MM.1S (cell line): Measurements from ENCODE around the gene ZNF555.

Source experiments
- DNase-seq: peaks from one replicate; pipeline ENCODE4 v3.0.0-alpha.2; 2015
- H2AFZ ChIP-seq: fragments of 300-600 bp; sonication (generic); 2 replicates; pipeline ENCODE4 v1.6.0; 2016; ENCODE audit warnings: antibody characterized with exemption, low read length
- H3F3A ChIP-seq: fragments of 300-600 bp; sonication (generic); 2 replicates; pipeline ENCODE4 v1.6.1; 2016; ENCODE audit warnings: mild to moderate bottlenecking, antibody characterized with exemption, low read length, moderate library complexity, mixed read lengths; ENCODE audit not compliant: insufficient read depth
- H3K27ac ChIP-seq: fragments of 300-600 bp; sonication (generic); 2 replicates; pipeline ENCODE4 v1.5.1; 2016; ENCODE audit warnings: mild to moderate bottlenecking, low read length
- H3K27me3 ChIP-seq: fragments of 300-600 bp; sonication (generic); replicated peaks from 2 replicates; pipeline ENCODE4 v1.6.0; 2016; ENCODE audit warnings: low read length; ENCODE audit not compliant: insufficient read depth
- H3K36me3 ChIP-seq: fragments of 300-600 bp; sonication (generic); replicated peaks from 2 replicates; pipeline ENCODE4 v1.6.1; 2016; ENCODE audit warnings: mild to moderate bottlenecking, low read length, mixed read lengths; ENCODE audit not compliant: insufficient read depth
- H3K4me1 ChIP-seq: fragments of 300-600 bp; sonication (generic); 2 replicates; pipeline ENCODE4 v1.6.1; 2016; ENCODE audit warnings: low read length, mixed read lengths
- H3K4me2 ChIP-seq: fragments of 300-600 bp; sonication (generic); 2 replicates; pipeline ENCODE4 v1.6.0; 2016; ENCODE audit warnings: low read depth, low read length
- H3K4me3 ChIP-seq: fragments of 300-600 bp; sonication (generic); 2 replicates; pipeline ENCODE4 v1.5.1; 2016; ENCODE audit warnings: low read length, mixed read lengths
- H3K79me2 ChIP-seq: fragments of 300-600 bp; sonication (generic); 2 replicates; pipeline ENCODE4 v1.6.1; 2016; ENCODE audit warnings: mixed run types, low read length, mixed read lengths
- H3K9ac ChIP-seq: fragments of 300-600 bp; sonication (generic); 2 replicates; pipeline ENCODE4 v1.6.1; 2016; ENCODE audit warnings: low read length, mixed read lengths
- H3K9me2 ChIP-seq: fragments of 300-600 bp; sonication (generic); replicated peaks from 2 replicates; pipeline ENCODE4 v1.6.1; 2016; ENCODE audit warnings: mild to moderate bottlenecking, low read length, mixed read lengths; ENCODE audit not compliant: insufficient read depth
- H3K9me3 ChIP-seq: fragments of 300-600 bp; sonication (generic); replicated peaks from 2 replicates; pipeline ENCODE4 v1.6.1; 2016; ENCODE audit warnings: mild to moderate bottlenecking, low read length, mixed read lengths; ENCODE audit not compliant: insufficient read depth
- H4K20me1 ChIP-seq: fragments of 300-600 bp; sonication (generic); 2 replicates; pipeline ENCODE4 v1.6.1; 2016; ENCODE audit warnings: mild to moderate bottlenecking, low read length, moderate library complexity, mixed read lengths; ENCODE audit not compliant: insufficient read depth
- CTCF ChIP-seq: fragments of 300-600 bp; sonication (generic); IDR thresholded peaks from 2 replicates; pipeline ENCODE4 v1.5.1; 2016; ENCODE audit warnings: antibody characterized with exemption, low read length, mixed read lengths
- EZH2 ChIP-seq: fragments of 300-600 bp; sonication (generic); optimal IDR thresholded peaks from 2 replicates; pipeline ENCODE3; 2017; ENCODE audit warnings: low read depth, mild to moderate bottlenecking, antibody characterized with exemption, low read length, mixed read lengths
- EZH2phosphoT487 ChIP-seq: fragments of 300-600 bp; sonication (generic); IDR thresholded peaks from 2 replicates; pipeline ENCODE4 v1.6.1; 2018; ENCODE audit warnings: antibody characterized with exemption, low read length

Gene ZNF555

GRCh38 chr19:2793126-2793525 lies 48.1 kb upstream of the ZNF555 start:
- Histone ChIP-seq H3K4me2 (no peak overlapping the region), H3K27me3 (no peaks in the 10 kb centered on the region), H3K4me1 (no peaks in the 10 kb centered on the region), H3K4me3 (no peak overlapping the region), H3K36me3 (no peaks in the 10 kb centered on the region; the same call in none of the 2 replicates), H3K79me2 (peaks cover 48% of the 10 kb centered on the region), H3F3A (no peaks in the 10 kb centered on the region), H2AFZ (no peak overlapping the region), H3K9me2 (no peaks in the 10 kb centered on the region), H3K27ac (no peak overlapping the region), H3K9ac (no peak overlapping the region), H4K20me1 (no peaks in the 10 kb centered on the region), H3K9me3 (no peaks in the 10 kb centered on the region)
- TF ChIP-seq EZH2 (no peak), EZH2phosphoT487 (no peak), CTCF (no peak)
- no peak for DNase-seq

GRCh38 chr19:2793577-2793976 lies 47.7 kb upstream of the ZNF555 start:
- no peaks in the 10 kb centered on the region for H3K9me2 ChIP-seq
- no peak overlapping the region for H3K9ac ChIP-seq
- H3K4me3 ChIP-seq: no peak overlapping the region
- no peaks in the 10 kb centered on the region for H3K9me3 ChIP-seq
- no peak overlapping the region for H2AFZ ChIP-seq
- no peaks in the 10 kb centered on the region for H3F3A ChIP-seq
- H3K36me3 ChIP-seq: no peaks in the 10 kb centered on the region; the same call in none of the 2 replicates
- peaks cover 44% of the 10 kb centered on the region for H3K79me2 ChIP-seq
- DNase-seq: no peak
- H3K4me1 ChIP-seq: no peaks in the 10 kb centered on the region
- H3K27me3 ChIP-seq: no peaks in the 10 kb centered on the region
- no peak overlapping the region for H3K27ac ChIP-seq
- H3K4me2 ChIP-seq: no peak overlapping the region
- H4K20me1 ChIP-seq: no peaks in the 10 kb centered on the region
- no peak for TF ChIP-seq EZH2
- no peak for TF ChIP-seq EZH2phosphoT487
- no peak for TF ChIP-seq CTCF

GRCh38 chr19:2795827-2796658 lies 45.2 kb upstream of the ZNF555 start:
- TF ChIP-seq CTCF: no peak
- TF ChIP-seq EZH2phosphoT487: no peak
- no peak for TF ChIP-seq EZH2
- H4K20me1 ChIP-seq: no peaks in the 10 kb centered on the region

More at GRCh38 chr19:2795827-2796658, 45.2 kb upstream of the ZNF555 start:
- H3K27ac ChIP-seq: no peak overlapping the region
- no peak overlapping the region for H3K4me2 ChIP-seq
- H3K4me1 ChIP-seq: no peaks in the 10 kb centered on the region
- no peak overlapping the region for H2AFZ ChIP-seq
- H3K9me2 ChIP-seq: no peaks in the 10 kb centered on the region
- no peaks in the 10 kb centered on the region for H3F3A ChIP-seq
- H3K27me3 ChIP-seq: no peaks in the 10 kb centered on the region
- H3K9me3 ChIP-seq: no peaks in the 10 kb centered on the region
- H3K36me3 ChIP-seq: peaks cover 9% of the 10 kb centered on the region
- H3K9ac ChIP-seq: no peak overlapping the region
- no peak overlapping the region for H3K4me3 ChIP-seq
- peaks cover 23% of the 10 kb centered on the region for H3K79me2 ChIP-seq
- DNase-seq: no peak
